Measurements from ENCODE around the gene COBL.

DNA sequence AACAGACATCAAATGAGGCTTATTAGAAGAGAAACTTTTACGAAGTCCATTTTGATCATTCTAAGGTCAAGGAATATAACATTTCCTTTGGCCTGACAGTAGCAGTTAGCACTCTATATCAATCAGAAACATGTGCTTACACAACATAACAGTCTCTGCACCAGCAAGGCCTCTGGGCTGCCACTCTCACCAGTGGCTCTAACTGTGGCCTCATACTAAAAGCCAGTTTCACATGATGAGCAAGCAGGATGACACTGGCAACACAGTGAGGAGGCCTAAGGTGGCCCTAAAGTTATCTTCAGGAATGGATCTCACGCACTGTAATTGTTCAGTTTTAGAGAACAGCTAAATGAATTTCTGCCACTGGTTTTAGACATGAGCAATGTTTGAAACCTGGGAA, 126.8 kb downstream of the COBL start:
- TF ChIP-seq POLR2A (IDR thresholded peaks at IDR 0.05; ENCODE audit: low read depth, low read length), result no peak
- TF ChIP-seq POLR2AphosphoS5 (IDR thresholded peaks at IDR 0.05; ENCODE audit: low read depth, low read length), result no peak

Measured in GM12892 (cell line).